ENCODE measurements around the gene MELTF. TPM values are rescaled to one million over a fixed set of nuclear protein-coding genes. Genes with fewer than 3 reads are reported as not detected.

Gene MELTF
- total and polyA plus RNA-seq, 8 donors = 0.45 to 4.4 (median 1.5) TPM

GRCh38 chr3:197015790-197016736, 13.6 kb downstream of the MELTF start:
- H3K4me1 ChIP-seq = no peaks in the 10 kb centered on the region
- no peak for TF ChIP-seq CTCF (IDR thresholded peaks at IDR 0.05)
- TF ChIP-seq EP300 (IDR thresholded peaks at IDR 0.05) = no peak
- TF ChIP-seq POLR2AphosphoS5 (IDR thresholded peaks at IDR 0.05) = no peak
- TF ChIP-seq POLR2A (IDR thresholded peaks at IDR 0.05) = no peak
- no peak overlapping the region for H3K4me3 ChIP-seq
- H3K27me3 ChIP-seq = peaks cover 0 to 7% (median 0%) of the 10 kb centered on the region in 3 donors
- H3K36me3 ChIP-seq = no peaks in the 10 kb centered on the region
- intact Hi-C loops (cut with DNase I; ENCODE audit: low total_unique reads) = no loop called here
- WGBS, 5 donors = 92 to 96% (median 93%) methylated on average over 22 to 28 of the region's 28 CpGs
- no peak for DNase-seq
- no peaks in the 10 kb centered on the region for H3K9me3 ChIP-seq
- no peak overlapping the region for H3K27ac ChIP-seq

GRCh38 chr3:197014942-197015575, 14.6 kb downstream of the MELTF start:
- Histone ChIP-seq H3K36me3 (no peaks in the 10 kb centered on the region), H3K4me1 (no peaks in the 10 kb centered on the region), H3K4me3 (no peak overlapping the region), H3K9me3 (no peaks in the 10 kb centered on the region), H3K27ac (no peak overlapping the region), H3K27me3 (peaks cover 0 to 12% (median 0%) of the 10 kb centered on the region in 3 donors)
- TF ChIP-seq EP300 (IDR thresholded peaks at IDR 0.05) (no peak), POLR2AphosphoS5 (IDR thresholded peaks at IDR 0.05) (no peak), POLR2A (IDR thresholded peaks at IDR 0.05) (no peak), CTCF (IDR thresholded peaks at IDR 0.05) (no peak)
- no peak for DNase-seq
- WGBS, 5 donors = 92 to 96% (median 92%) methylated on average over 16 to 22 of the region's 22 CpGs
- intact Hi-C loops (cut with DNase I; ENCODE audit: low total_unique reads) = no loop called here

- Histone ChIP-seq H3K36me3 (no peaks in the 10 kb centered on the region), H3K27ac (no peak overlapping the region), H3K27me3 (peaks cover 0 to 16% (median 0%) of the 10 kb centered on the region in 3 donors), H3K4me3 (no peak overlapping the region), H3K4me1 (no peaks in the 10 kb centered on the region), H3K9me3 (no peaks in the 10 kb centered on the region)
- DNase-seq = no peak
- intact Hi-C loops (cut with DNase I; ENCODE audit: low total_unique reads) = no loop called here
- TF ChIP-seq POLR2A (IDR thresholded peaks at IDR 0.05) (no peak), EP300 (IDR thresholded peaks at IDR 0.05) (no peak), CTCF (IDR thresholded peaks at IDR 0.05) (no peak), POLR2AphosphoS5 (IDR thresholded peaks at IDR 0.05) (no peak)
- WGBS, 5 donors = 92 to 97% (median 95%) methylated on average over 6 of the region's 6 CpGs
Measured at GRCh38 chr3:197014024-197014423, 15.6 kb downstream of the MELTF start.

- Histone ChIP-seq H3K36me3 (no peaks in the 10 kb centered on the region), H3K27ac (no peak overlapping the region), H3K4me1 (no peaks in the 10 kb centered on the region), H3K4me3 (no peak overlapping the region), H3K9me3 (no peaks in the 10 kb centered on the region), H3K27me3 (peaks cover 0 to 16% (median 0%) of the 10 kb centered on the region in 3 donors)
- DNase-seq = no peak
- intact Hi-C loops (cut with DNase I; ENCODE audit: low total_unique reads) = no loop called here
- TF ChIP-seq CTCF (IDR thresholded peaks at IDR 0.05) (no peak), EP300 (IDR thresholded peaks at IDR 0.05) (no peak), POLR2AphosphoS5 (IDR thresholded peaks at IDR 0.05) (no peak), POLR2A (IDR thresholded peaks at IDR 0.05) (no peak)
- 81 to 96% (median 84%) methylated on average over 3 to 7 of the region's 7 CpGs for WGBS, 5 donors
Measured at GRCh38 chr3:197012540-197012883, 17.1 kb downstream of the MELTF start.
